Esophagus muscularis mucosa (tissue), 4 donors: Measurements from ENCODE around the gene EGLN3. TPM values are rescaled to one million over a fixed set of nuclear protein-coding genes. Genes with fewer than 3 reads are reported as not detected.
A peak's percentile ranks its signal among the peaks of the same experiment; 100 is the strongest.

Source experiments
- DNase-seq: peaks from one replicate; pipeline ENCODE4 v3.0.0-alpha.2; 2017; ENCODE audit errors: extremely low spot score
- H3K27ac ChIP-seq, 4 donors: fragments of 200-600 bp; sonication (generic); replicated peaks in 1 of 4; 1 replicate in 3 of 4; 2 replicates in 1 of 4; pipeline ENCODE4 v1.5.1; 2016 to 2019; ENCODE audit warnings: mild to moderate bottlenecking in 1 of 4
- H3K27me3 ChIP-seq, 4 donors: fragments of 200-600 bp; sonication (generic); one replicate each; pipeline versions ENCODE4 v1.5.1 to v1.6.0; 2016 to 2019
- H3K36me3 ChIP-seq, 4 donors: fragments of 200-600 bp; sonication (generic); one replicate each; pipeline ENCODE4 v1.5.1; 2016 to 2019
- H3K4me1 ChIP-seq, 4 donors: fragments of 200-600 bp; sonication (generic); one replicate each; pipeline ENCODE4 v1.5.1; 2016 to 2019
- H3K4me3 ChIP-seq, 4 donors: fragments of 200-600 bp; sonication (generic); 1 replicate in 2 of 4; 2 replicates in 2 of 4; pipeline ENCODE4 v1.5.1; 2016 to 2019; ENCODE audit warnings: mild to moderate bottlenecking in 4 of 4, moderate library complexity in 1 of 4
- H3K9me3 ChIP-seq, 4 donors: fragments of 200-600 bp; sonication (generic); 1 replicate in 3 of 4; 2 replicates in 1 of 4; pipeline ENCODE4 v1.5.1; 2016 to 2019
- CTCF ChIP-seq, 3 experiments: fragments of 200-600 bp in 2 of 3; fragments of 450-650 bp in 1 of 3; sonication (generic) in 2 of 3; IDR thresholded peaks; one replicate each; pipeline ENCODE4 v1.5.1; 2017 to 2019; ENCODE audit warnings: antibody characterized with exemption in 3 of 3, mild to moderate bottlenecking in 2 of 3, moderate library complexity in 1 of 3
- EP300 ChIP-seq: sonication (generic); formaldehyde crosslinking; IDR thresholded peaks from one replicate; pipeline ENCODE4 v1.6.1; 2017; ENCODE audit warnings: antibody characterized with exemption
- POLR2A ChIP-seq: fragments of 450-650 bp; IDR thresholded peaks from one replicate; pipeline ENCODE4 v1.6.1; 2017; ENCODE audit warnings: antibody characterized with exemption, moderate library complexity, mild to moderate bottlenecking, low read depth
- POLR2AphosphoS5 ChIP-seq, 2 donors: sonication (generic); formaldehyde crosslinking; IDR thresholded peaks; one replicate each; pipeline ENCODE4 v1.6.1; 2017; ENCODE audit warnings: antibody characterized with exemption in 2 of 2
- WGBS: methylation state at CpG from one replicate; pipeline ENCODE4 v1.1.5; 2018; 5-methylcytosine and 5-hydroxymethylcytosine counted together
- intact Hi-C: fragments of 100-400 bp; cut with DNase I; formaldehyde crosslinking; loops from one replicate; pipeline ENCODE4 v1.15.1; 2023
- total RNA-seq, 4 donors: library from RNA; depleted of rRNA; stranded (reverse); fragments of >200 nt; gene quantifications; one replicate each; pipeline versions ENCODE4 v1.1.0 to v1.2.1, GENCODE V29; 2016

The EGLN3 gene
- total RNA-seq, 4 donors from 2014 or later, result 24.0 to 41.1 (median 24.5) TPM

- H3K27me3 ChIP-seq, result no peaks in the 10 kb centered on the region
- no peak overlapping the region for H3K27ac ChIP-seq
- TF ChIP-seq POLR2AphosphoS5 (IDR thresholded peaks at IDR 0.05), result no peak
- TF ChIP-seq CTCF (IDR thresholded peaks at IDR 0.05), result no peak
- TF ChIP-seq POLR2A, result no peak
- TF ChIP-seq EP300, result no peak
- peaks cover 0 to 53% (median 16%) of the 10 kb centered on the region in 4 donors for H3K36me3 ChIP-seq
- H3K4me3 ChIP-seq, result no peak overlapping the region
- intact Hi-C loops, result no loop called here
- peaks cover 0 to 6% (median 6%) of the 10 kb centered on the region in 4 donors for H3K4me1 ChIP-seq
- DNase-seq, result peak; percentile 34
- no peaks in the 10 kb centered on the region for H3K9me3 ChIP-seq
Observed at GRCh38 chr14:33925946-33926345, 24.9 kb downstream of the EGLN3 start.

GRCh38 chr14:33925235-33925634 is 25.6 kb downstream of the EGLN3 start:
- Histone ChIP-seq H3K27ac (no peak overlapping the region), H3K4me1 (peaks cover 0 to under 1% (median 0%) of the 10 kb centered on the region in 4 donors), H3K27me3 (no peaks in the 10 kb centered on the region), H3K4me3 (no peak overlapping the region), H3K36me3 (peaks cover 0 to 53% (median 16%) of the 10 kb centered on the region in 4 donors), H3K9me3 (no peaks in the 10 kb centered on the region)
- TF ChIP-seq POLR2A, result no peak
- TF ChIP-seq CTCF (IDR thresholded peaks at IDR 0.05), result no peak
- TF ChIP-seq EP300, result no peak
- TF ChIP-seq POLR2AphosphoS5 (IDR thresholded peaks at IDR 0.05), result no peak
- DNase-seq, result no peak
- 83% methylated on average over 3 of the region's 3 CpGs for WGBS
- intact Hi-C loops, result no loop called here

GRCh38 chr14:33924566-33925100 is 26.2 kb downstream of the EGLN3 start:
- Histone ChIP-seq H3K4me1 (no peaks in the 10 kb centered on the region), H3K4me3 (no peak overlapping the region), H3K27me3 (no peaks in the 10 kb centered on the region), H3K9me3 (no peaks in the 10 kb centered on the region), H3K36me3 (peaks cover 0 to 52% (median 16%) of the 10 kb centered on the region in 4 donors), H3K27ac (no peak overlapping the region)
- WGBS, result 77% methylated on average over 3 of the region's 3 CpGs
- TF ChIP-seq EP300 (no peak), POLR2AphosphoS5 (IDR thresholded peaks at IDR 0.05) (no peak), CTCF (IDR thresholded peaks at IDR 0.05) (no peak), POLR2A (no peak)
- intact Hi-C loops, result no loop called here
- DNase-seq, result peak; percentile 26

GRCh38 chr14:33922125-33922524 is 28.7 kb downstream of the EGLN3 start:
- peaks cover 7 to 10% (median 8%) of the 10 kb centered on the region in 4 donors for H3K4me1 ChIP-seq

More at GRCh38 chr14:33922125-33922524, 28.7 kb downstream of the EGLN3 start:
- intact Hi-C loops, result no loop called here
- 86% methylated on average over 4 of the region's 4 CpGs for WGBS
- peak; percentile 26 for DNase-seq
- Histone ChIP-seq H3K27me3 (no peaks in the 10 kb centered on the region), H3K27ac (no peak overlapping the region), H3K9me3 (no peaks in the 10 kb centered on the region), H3K36me3 (peaks cover 0 to 29% (median 13%) of the 10 kb centered on the region in 4 donors), H3K4me3 (no peak overlapping the region)
- TF ChIP-seq POLR2A (no peak), POLR2AphosphoS5 (IDR thresholded peaks at IDR 0.05) (no peak), CTCF (IDR thresholded peaks at IDR 0.05) (no peak), EP300 (no peak)
